ENCODE results near the gene HIC1. TPM values are rescaled to one million over a fixed set of nuclear protein-coding genes. Genes with fewer than 3 reads are reported as not detected.

HIC1 gene
- total RNA-seq, 1 donor from 2014 or later: 0.37 TPM

DNA sequence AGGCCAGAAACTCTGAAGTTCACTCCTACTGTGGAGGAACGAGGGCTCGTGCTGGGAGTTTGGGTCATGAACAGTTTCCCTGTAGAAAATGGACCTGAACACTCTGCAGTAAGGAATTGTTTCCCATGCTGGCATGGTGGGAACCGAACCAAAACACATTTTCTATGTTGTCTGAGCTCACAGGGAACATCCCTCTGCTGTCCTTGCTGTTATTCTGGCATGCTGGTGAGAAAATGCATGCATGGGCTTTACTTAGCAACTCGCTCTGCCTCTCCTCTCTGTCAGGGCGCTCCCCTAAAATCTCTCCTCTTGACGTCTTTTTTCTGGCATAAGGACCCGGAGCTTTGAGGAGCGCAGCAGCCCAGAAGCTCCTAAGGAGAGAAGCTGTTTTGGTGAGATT is 35.2 kb upstream of the HIC1 start:
- TF ChIP-seq CTCF (conservative IDR thresholded peaks at IDR 0.05): no peak
- H3K4me3 Mint-ChIP-seq: no peak overlapping the region
- H3K9me3 Mint-ChIP-seq: no peaks in the 10 kb centered on the region
- peaks cover 73% of the 10 kb centered on the region for H3K27me3 Mint-ChIP-seq (ENCODE audit: low read depth)
- peaks cover 23% of the 10 kb centered on the region for H3K4me1 Mint-ChIP-seq
- no peaks in the 10 kb centered on the region for H3K36me3 Mint-ChIP-seq (ENCODE audit: low read depth)
- no peak for DNase-seq (ENCODE audit: low read depth, low spot score)
- H3K27ac Mint-ChIP-seq (ENCODE audit: unreplicated experiment): no peak overlapping the region

GRCh38 chr17:2020721-2021120 is 34.2 kb upstream of the HIC1 start:
- peaks cover 77% of the 10 kb centered on the region for H3K27me3 Mint-ChIP-seq (ENCODE audit: low read depth)
- no peak for DNase-seq (ENCODE audit: low read depth, low spot score)
- peaks cover 23% of the 10 kb centered on the region for H3K4me1 Mint-ChIP-seq
- H3K9me3 Mint-ChIP-seq: no peaks in the 10 kb centered on the region
- TF ChIP-seq CTCF (conservative IDR thresholded peaks at IDR 0.05): no peak
- H3K27ac Mint-ChIP-seq (ENCODE audit: unreplicated experiment): no peak overlapping the region
- H3K4me3 Mint-ChIP-seq: no peak overlapping the region
- H3K36me3 Mint-ChIP-seq (ENCODE audit: low read depth): no peaks in the 10 kb centered on the region

GRCh38 chr17:2022647-2023240 is 32.2 kb upstream of the HIC1 start:
- Mint-ChIP-seq H3K9me3 (no peaks in the 10 kb centered on the region), H3K27me3 (ENCODE audit: low read depth) (peaks cover 87% of the 10 kb centered on the region), H3K4me3 (peak overlapping the region; percentile 72), H3K4me1 (peaks cover 24% of the 10 kb centered on the region), H3K27ac (ENCODE audit: unreplicated experiment) (no peak overlapping the region), H3K36me3 (ENCODE audit: low read depth) (no peaks in the 10 kb centered on the region)
- no peak for DNase-seq (ENCODE audit: low read depth, low spot score)
- TF ChIP-seq CTCF (conservative IDR thresholded peaks at IDR 0.05): no peak

DNA sequence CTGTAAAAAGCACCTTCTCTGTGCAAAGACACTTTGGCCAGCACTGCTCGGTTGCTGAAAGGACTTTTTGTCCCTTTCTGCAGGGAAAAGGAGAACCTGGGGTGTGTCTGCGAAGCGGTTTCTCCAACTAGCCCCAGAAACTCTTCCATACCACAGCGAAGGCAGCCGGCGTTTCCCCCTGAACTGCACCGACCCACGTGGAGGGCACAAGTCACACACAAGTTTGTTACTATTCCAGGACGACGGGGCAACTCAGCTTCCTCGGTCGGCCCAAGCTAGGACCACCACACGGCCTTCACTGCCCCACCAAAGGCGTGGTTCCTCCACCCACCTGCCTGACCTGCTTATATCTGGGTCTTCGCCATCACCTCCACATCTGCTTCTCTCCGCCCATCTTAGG is 31.6 kb upstream of the HIC1 start:
- DNase-seq (ENCODE audit: low read depth, low spot score): no peak
- peak overlapping the region; percentile 72 for H3K4me3 Mint-ChIP-seq
- H3K27me3 Mint-ChIP-seq (ENCODE audit: low read depth): peaks cover 87% of the 10 kb centered on the region
- H3K4me1 Mint-ChIP-seq: peaks cover 22% of the 10 kb centered on the region
- H3K36me3 Mint-ChIP-seq (ENCODE audit: low read depth): no peaks in the 10 kb centered on the region
- no peak for TF ChIP-seq CTCF (conservative IDR thresholded peaks at IDR 0.05)
- no peaks in the 10 kb centered on the region for H3K9me3 Mint-ChIP-seq
- H3K27ac Mint-ChIP-seq (ENCODE audit: unreplicated experiment): no peak overlapping the region

DNA sequence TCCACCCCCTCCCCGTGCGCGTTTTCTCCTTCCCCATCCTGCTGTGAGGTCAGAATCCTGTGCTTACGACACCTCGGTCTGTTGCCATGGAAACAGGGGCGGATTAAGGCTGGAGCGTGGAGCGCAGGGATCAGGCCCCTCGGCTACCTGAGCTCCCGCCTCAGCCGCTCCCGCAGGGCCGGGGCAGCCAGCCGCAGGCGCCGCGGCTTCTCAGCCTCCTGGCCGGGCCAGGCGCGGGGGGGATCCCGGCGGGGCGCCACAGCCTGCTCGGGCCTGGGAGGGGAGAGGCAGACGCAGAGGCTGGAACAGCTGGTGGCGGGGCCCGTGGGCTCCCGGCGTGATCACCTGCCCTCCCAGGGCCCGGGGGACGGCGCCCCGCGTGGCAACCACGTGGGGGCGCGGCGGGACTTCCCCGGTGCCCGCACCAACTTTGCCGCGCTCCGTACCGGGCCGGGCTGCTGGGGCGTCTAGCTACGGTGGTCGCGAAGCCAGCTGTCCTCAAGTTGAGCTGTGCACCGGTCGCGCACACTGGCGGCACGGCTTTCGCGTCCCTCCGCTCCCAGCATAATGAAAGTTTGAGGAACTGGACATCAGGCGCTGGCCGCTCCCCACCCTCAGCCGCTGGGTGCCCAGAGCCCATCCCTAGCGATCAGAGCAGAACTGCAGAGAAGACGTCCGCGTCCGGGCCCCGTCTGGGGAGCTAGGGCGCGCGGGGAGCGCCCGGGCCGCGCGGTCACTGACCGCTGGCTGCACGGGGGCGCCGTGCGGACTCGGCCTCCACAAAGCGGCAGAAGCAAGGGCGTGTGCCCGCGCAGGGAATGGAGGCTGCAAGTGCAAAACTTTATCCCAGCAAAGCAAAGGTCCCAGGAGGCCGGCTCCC is 31.0 kb upstream of the HIC1 start:
- no peak overlapping the region for H3K27ac Mint-ChIP-seq (ENCODE audit: unreplicated experiment)
- no peak for DNase-seq (ENCODE audit: low read depth, low spot score)
- peaks cover 87% of the 10 kb centered on the region for H3K27me3 Mint-ChIP-seq (ENCODE audit: low read depth)
- peaks cover 18% of the 10 kb centered on the region for H3K4me1 Mint-ChIP-seq
- H3K36me3 Mint-ChIP-seq (ENCODE audit: low read depth): no peaks in the 10 kb centered on the region
- H3K4me3 Mint-ChIP-seq: peak overlapping the region; percentile 79
- H3K9me3 Mint-ChIP-seq: no peaks in the 10 kb centered on the region
- no peak for TF ChIP-seq CTCF (conservative IDR thresholded peaks at IDR 0.05)
